ENCODE results near the gene COL6A1.
"Not testable (repeated sequence)": the region's sequence is repeated elsewhere in the genome, so short reads cannot be mapped to it uniquely, and the experiment has no call there.

The COL6A1 gene

GRCh38 chr21:46005894-46006546 is 24.4 kb downstream of the COL6A1 start:
- DNase-seq (ENCODE audit: low spot score), result not testable (repeated sequence)

DNA sequence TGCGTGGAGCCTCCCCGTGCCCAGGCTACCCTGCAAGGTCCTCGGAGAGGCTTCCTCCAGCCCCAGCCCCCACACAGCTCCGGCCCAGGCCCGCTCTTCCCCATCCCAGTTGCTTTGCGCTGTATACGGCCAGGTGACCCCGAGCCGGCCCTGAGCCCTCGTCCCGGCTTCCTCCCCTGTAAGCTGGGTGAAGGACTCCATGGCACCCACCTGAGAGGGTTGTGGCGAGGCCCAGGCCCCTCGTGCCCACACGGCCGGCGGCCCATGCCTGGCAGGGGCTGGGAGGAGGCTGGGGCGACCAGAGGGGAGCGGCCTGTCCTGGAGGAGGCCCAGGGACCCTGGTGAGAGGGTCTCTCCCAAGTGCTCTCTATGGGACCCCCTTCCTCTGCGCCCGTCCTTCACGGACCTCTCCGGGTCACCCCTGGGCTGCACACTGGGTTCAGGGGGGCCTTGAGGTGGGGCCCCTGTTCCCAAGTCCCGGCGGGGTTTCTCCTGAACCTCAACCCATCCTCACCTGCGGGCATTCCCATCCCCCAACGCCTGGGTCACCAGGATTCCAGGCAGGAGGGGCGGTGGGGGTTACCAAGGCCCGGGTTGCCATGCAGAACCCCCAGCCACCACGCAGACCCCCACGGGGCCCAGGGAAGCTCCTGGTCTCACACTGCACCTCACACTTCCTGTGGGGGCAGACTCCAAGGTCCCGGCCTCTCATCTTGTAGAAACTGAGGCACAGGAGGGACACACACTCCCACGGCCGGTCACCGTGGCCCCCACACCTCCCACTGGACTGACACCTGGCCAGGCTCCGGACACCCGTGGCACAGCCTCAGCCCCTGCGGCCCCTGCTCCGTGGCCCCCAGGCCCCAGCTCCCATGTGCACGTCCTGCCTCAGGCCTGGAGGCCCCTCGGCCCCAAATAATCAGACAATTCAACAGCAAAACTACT is 25.2 kb downstream of the COL6A1 start:
- DNase-seq (ENCODE audit: low spot score), result no peak

- DNase-seq (ENCODE audit: low spot score), result no peak
Observed at GRCh38 chr21:46007492-46007868, 25.9 kb downstream of the COL6A1 start.

DNA sequence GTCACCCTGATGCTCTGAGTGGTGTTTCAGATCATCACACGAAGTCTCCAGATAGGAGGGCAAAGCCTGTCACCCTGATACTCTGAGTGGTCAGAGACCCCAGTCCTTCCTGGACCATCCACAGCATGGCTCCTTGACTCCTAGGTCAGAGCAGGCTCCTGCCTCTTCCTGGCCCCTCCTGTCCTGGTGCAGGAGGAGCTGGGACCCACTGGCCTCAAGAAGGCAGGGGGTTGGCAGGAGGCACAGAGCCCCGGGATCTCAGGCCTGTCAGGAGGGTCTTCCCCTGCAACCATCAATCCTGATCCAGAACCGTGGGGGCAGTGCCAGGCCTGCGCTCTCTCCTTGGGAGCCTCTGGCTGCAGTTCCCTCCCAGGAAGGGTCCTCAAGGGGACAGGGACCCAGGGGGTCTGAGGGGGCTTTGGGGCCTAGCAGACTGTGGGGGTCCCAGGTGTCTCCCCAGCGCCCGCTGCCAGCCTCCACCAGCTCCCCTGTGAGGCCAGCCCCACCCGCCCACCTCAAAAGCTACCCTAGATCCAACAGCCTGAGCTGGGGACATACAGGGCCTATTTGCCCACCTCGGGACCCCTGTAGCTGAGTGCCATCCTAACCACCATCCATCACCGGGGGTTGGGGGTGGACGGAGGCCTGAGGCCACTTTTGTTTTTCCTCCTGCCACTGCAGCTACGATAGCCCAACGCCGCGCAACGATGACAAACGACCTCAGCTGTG is 27.5 kb downstream of the COL6A1 start:
- no peak for DNase-seq (ENCODE audit: low spot score)

- no peak for DNase-seq (ENCODE audit: low spot score)
Observed at GRCh38 chr21:46009951-46010705, 28.6 kb downstream of the COL6A1 start.

DNA sequence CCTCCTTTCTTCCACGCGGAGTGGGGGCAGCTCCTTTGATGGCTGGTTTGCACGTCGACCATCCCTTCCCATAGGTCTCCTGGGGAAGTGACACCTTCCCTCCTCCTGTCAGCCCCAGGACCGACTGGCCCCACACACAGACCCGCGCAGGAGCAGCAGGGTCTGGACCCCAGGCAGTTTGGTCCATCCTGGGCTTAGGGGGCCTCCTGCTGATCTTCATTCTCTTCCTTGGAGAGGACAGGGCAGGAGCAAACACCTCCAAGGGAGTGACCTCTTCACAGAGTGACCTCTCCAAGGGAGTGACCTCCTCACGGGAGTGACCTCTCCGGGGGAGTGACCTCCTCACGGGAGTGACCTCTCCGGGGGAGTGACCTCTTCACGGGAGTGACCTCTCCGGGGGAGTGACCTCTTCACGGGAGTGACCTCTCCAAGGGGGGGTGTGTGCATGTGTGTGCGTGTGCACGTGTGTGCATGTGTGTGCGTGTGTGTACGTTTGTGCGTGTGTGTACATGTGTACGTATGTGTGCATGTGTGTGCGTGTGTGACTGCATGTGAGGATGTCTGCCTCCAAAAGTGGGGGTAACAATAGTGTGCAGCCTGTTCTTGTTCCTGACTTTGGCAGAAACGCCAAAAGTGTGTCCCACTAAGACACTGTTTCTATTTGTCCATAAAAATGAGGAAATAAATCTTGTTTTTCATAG is 29.8 kb downstream of the COL6A1 start:
- no peak for DNase-seq (ENCODE audit: low spot score)

- DNase-seq (ENCODE audit: low spot score), result no peak
Observed at GRCh38 chr21:46012154-46012553, 30.6 kb downstream of the COL6A1 start.

DNA sequence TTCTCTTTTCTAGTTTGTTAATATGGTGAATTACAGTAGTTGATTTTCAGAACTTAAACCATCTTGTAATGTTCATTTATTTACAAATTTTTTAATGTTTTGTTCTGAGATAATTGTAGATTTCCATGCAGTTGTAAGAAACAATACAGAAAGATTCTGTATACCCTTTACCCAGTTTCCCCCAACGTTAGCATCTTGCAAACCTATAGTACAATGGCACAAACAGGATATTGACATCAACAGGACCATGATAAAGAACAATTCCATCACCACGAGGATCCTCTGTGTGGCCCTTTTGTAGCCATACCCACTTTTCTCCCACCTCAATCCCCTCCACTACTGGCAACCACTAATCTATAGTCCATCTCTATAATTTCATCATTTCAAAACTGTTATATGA is 33.3 kb downstream of the COL6A1 start:
- no peak for DNase-seq (ENCODE audit: low spot score)

DNA sequence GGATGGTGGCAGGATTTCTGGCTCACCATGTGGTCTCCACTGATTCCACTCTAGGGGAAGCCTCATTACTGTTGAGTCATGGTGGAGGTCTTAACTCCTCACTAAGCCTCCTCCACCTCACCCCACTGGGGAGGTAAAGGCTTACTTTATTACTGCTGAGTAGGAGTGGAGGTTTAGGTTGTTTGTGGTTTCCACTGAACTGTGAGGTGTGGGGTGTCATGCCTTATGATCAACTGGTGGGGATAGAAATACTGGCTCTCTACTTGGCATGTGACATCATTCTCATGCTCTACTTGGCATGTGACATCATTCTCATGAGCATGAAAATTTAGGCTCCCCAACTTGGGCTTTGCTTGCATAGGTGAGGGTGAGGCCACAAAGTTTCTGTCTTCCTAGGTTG is 35.6 kb downstream of the COL6A1 start:
- no peak for DNase-seq (ENCODE audit: low spot score)

DNA sequence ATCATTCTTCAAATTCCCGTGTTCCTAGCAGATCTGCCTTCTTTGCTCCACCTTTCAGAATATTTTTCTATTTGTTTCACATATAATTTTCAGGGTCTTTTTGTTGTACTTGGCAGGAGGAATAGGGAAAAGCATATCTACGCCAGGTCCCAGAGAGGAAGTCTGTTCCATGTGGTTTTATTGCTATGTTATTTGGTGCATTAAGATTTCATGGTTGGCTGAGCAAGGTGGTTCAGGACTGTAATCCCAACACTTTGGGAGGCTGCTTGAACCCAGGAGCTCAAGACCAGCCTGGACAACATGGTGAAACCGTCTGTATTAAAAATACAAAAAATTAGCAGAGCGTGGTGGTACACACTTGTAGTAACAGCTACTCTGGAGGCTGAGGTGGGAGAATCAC is 36.1 kb downstream of the COL6A1 start:
- no peak for DNase-seq (ENCODE audit: low spot score)

DNA sequence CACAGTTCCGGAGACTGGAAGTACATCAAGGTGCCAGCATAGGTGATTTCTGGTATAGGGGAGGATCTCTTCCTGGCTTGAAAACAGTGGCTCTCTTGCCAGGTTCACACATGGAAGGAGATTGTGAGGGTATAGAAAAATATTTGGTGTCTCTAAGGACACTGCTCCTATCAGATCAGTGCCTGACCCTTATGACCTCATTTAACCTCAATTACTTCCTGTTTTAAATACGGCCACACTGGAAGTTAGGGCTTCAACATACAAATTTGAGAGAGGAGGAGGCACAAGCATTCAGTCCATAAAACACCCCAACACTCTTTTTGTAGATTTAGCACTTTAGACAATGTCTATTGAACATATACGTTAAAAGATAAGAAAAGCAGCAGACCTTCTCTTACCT is 37.0 kb downstream of the COL6A1 start:
- DNase-seq (ENCODE audit: low spot score), result no peak

DNA sequence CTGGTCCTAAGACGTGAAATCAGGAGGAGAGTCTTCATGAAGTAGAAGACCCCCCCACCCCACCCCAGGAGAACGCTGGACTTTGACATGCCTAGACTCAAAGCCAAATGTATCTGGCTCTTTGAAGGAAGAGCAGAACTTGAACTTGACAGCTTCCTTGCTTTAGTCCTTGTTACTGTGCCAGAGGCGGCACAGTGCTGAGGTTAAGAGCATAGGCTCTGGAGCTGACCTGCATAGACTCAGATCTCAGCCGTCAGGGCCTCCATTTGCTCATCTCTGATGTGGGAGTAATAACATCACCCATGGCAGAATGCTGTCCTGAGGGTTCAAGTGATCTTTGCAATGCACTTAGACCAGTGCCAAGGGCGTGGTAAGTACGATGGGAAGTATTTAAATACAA is 39.0 kb downstream of the COL6A1 start:
- no peak for DNase-seq (ENCODE audit: low spot score)

- no peak for DNase-seq (ENCODE audit: low spot score)
Observed at GRCh38 chr21:46021398-46021797, 39.8 kb downstream of the COL6A1 start.

DNA sequence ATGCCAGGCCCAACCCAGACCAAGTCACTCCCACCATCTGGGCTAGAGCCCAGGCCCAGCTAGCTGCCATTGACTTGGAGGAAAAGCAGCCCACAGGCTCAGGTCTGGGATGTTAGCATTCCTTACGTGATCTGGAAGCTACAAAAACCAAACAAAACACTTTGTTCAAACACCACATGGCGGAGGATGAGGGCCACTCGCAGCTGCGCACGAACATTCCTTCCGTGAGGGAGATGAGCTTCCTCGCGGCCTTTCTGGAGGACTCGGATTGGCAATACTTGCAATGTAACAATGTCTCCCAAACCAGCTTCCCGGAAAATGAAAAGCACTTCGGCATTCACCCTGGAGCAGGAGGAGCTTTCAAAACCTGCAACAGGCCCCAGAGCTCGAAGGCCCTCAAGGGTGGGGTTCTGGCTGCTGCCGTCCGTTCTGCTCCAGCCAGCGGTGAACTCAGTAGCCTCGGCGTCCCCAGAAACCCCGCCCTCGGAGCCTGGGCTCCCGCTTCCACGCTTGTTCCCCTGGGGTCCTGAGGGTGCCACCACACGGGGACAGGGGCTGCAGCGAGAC is 40.5 kb downstream of the COL6A1 start:
- DNase-seq (ENCODE audit: low spot score), result no peak

DNA sequence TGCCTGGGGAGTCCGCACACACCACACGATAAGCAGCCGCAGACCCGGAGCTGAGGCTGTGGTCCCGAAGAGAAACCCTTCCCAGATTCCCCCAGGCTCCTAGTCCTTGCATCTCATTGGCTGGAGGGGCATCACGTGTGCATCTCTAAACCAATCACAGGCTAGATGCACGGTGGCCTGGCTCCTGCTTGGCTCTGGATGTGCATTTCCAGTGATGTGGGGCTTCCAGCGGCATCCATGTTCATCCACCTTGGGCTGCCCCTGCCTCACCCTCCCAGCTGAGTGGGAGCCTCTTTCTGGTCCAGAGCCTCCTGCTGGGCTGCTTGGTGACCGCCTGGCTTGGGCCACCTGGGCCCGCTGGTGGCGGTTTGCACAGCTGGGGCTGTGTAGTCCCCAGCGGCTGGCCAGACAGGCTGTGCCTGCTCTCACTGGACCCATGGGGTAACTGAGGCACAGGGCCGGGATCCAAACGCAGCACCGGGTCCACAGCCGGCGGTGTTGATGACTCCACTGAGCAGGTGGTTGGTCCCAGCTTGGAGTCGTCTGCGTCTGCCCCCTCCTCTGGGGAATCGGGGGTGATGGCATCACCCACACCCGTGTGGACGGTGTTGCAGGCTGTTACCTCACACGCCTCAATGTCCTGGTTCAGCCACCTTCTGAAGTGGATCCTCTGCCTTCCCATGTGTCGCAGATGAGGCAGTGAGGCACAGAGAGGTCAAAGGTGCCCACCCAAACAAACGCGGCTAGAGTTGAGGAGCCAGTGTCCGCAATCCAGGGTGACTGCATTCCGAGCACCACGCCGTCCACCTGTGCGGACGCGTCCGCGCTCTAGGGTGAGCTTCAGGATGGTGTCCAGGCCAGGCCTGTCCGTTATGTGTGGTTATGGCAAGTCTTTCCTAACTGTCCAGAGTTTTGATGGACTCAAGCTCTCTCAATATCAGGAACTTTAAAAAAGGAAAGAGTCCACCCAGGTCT is 41.3 kb downstream of the COL6A1 start:
- peak; percentile 49 for DNase-seq (ENCODE audit: low spot score)

- no peak for DNase-seq (ENCODE audit: low spot score)
Observed at GRCh38 chr21:46023555-46023954, 42.0 kb downstream of the COL6A1 start.

DNA sequence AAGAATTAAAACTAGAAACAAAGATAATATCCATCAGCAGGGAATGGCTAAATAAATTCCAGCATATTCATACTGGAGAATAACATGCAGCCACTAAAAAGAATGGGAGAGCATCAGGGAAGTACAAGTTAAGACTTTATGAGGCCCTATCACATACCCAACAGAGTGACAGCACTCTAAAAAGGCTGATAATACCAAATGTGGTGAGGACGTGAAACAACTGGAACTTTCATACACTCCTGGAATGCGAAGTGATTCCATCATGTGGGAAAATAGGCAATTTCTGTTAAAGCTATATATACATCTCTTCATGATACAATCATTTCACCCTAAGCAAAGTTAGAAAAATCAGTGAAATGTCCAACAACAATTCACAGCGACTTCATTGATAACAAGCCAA is 42.6 kb downstream of the COL6A1 start:
- DNase-seq (ENCODE audit: low spot score), result no peak

GRCh38 chr21:46025113-46025770 is 43.7 kb downstream of the COL6A1 start:
- no peak for DNase-seq (ENCODE audit: low spot score)

DNA sequence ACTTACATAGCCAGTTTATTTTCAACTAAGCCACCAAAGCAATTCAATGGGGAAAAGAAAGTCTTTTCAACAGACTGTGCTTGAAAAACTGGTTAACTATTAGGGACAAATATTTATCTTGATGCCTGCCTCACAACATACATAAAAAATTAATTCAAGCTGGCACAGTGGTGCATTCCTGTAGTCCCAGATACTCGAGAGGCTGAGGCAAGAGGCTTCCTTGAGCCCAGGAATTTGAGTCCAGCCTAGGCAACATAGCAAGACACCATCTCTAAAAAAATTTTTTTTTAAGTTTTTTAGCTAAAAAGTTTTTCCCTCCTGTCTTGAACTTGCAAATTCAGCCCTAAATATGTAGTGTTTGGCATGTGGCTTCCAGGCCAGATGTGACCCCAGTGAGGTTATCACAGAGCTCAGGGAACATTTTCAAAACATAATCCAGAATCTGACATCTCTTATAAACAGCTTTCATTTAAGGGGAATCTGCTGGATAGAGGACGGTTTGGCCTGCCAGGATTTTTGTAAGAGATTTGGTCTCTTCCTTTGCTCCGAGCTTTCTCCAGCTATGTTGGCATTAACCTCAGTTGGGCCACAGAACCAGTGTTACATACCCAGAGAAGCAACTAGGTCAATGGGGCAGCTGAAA is 46.4 kb downstream of the COL6A1 start:
- no peak for DNase-seq (ENCODE audit: low spot score)

Measured in HuH-7.5 (cell line).